ENCODE measurements around the gene EFCAB11.

The EFCAB11 gene

DNA sequence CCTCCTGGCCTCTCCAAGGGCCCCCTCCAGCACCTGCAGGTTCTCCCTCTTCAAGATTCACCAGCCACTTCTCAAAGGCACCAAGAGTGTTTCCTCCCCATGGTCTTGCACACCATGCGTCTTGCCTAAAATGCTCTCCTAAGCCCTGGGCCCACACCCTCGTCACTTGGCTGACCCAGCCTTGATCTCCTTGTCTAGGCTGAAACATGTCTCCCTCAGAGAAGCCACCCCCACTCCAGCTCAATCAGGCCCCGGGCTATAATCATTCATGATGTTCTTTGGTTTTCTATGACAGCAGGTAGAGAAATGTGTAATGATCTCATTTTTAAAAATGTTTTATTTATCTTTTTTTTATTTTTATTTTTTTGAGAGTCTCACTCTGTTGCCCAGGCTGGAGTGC, 88.1 kb downstream of the EFCAB11 start:
- DNase-seq (ENCODE audit: low spot score): no peak

DNA sequence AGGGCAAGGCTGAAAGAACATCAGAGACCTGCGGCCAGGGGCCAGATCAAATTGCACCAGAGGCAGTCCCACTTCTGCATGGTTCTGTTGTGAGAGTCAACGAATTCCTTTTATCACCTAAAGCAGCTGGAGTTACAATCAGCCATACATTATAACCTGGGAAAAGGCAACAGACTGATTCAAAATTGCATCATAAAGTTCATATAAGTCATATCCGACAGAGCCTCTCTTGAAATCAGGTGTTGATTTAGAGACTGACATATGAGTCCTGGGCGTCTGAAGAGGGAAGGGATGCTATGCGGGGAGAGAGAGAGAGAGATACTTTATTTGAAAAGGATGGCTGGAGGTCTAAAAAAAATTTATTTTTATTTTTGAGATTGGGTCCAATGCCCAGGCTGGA, 89.4 kb downstream of the EFCAB11 start:
- DNase-seq (ENCODE audit: low spot score): no peak

- DNase-seq (ENCODE audit: low spot score): no peak
Observed at GRCh38 chr14:89862856-89863255, 91.7 kb downstream of the EFCAB11 start.

GRCh38 chr14:89861630-89862029, 92.9 kb downstream of the EFCAB11 start:
- DNase-seq (ENCODE audit: low spot score): no peak

DNA sequence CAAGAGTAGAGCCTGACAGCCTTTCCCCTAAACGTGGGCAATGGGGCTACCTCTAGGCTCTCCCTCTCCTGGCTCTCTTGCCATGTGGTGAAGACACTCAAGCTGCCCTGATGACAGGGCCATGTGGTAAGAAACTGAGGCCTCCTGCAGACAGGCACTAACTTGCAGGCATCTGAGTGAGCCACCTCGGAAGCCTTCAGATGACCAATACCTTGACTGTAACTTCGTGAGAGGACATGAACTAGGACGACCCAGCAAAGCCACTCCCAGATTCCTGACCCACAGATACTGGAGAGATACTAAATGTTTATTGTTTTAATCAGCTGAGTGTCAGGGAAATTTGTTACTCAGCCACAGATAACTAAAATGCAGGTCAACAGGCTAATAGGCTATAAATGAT, 96.4 kb downstream of the EFCAB11 start:
- no peak for DNase-seq (ENCODE audit: low spot score)

DNA sequence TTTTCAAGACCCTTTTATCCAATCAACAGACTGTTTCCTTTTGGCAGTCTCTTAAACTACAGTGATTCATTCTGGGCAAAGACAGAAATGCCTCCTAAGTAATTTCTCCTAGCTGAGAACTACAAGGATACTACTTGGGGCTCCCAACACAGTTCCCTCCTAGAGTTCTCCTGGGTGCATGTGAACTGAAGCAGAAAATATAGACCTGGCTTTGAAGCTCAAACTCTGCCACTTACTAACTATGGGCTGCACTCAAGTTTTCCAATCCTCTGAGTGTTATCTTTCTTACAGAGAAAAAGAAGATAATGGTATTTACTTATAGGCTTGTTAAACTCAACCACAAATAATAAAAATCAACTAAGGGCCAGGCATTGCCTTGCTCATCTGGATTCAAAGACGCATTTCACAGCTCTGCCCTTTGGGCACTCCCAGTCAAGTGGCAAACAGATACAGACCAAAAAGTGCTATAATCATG, 97.6 kb downstream of the EFCAB11 start:
- no peak for DNase-seq (ENCODE audit: low spot score)

DNA sequence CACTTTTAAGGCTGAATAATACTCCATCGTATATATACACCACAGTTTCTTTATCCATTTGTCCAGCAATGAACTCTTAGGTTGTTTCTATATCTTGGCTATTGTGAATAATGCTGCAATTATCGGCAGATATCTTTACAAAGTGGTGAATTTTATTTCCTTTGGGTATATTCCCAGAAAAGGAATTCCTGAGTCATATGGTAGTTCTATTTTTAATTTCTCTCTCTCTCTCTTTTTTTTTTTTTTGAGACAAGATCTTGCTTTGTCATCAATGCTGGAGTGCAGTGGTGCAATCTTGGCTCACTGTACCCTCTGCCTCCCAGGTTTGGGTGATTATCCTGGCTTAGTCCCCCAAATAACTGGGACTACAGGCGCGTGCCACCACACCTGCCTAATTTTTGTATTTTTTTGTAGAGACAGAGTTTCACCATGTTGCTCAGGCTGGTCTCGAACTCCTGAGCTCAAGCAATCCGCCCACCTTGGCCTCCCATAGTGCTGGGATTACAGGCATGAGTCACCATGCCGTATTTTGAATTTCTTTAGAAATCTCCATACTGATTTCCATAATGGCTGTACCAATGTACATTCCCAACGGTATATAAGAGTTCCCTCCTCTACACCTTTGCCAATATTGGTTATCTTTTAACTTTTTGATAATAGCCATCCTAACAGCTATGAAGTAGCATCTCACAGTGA, 98.4 kb downstream of the EFCAB11 start:
- no peak for DNase-seq (ENCODE audit: low spot score)

DNA sequence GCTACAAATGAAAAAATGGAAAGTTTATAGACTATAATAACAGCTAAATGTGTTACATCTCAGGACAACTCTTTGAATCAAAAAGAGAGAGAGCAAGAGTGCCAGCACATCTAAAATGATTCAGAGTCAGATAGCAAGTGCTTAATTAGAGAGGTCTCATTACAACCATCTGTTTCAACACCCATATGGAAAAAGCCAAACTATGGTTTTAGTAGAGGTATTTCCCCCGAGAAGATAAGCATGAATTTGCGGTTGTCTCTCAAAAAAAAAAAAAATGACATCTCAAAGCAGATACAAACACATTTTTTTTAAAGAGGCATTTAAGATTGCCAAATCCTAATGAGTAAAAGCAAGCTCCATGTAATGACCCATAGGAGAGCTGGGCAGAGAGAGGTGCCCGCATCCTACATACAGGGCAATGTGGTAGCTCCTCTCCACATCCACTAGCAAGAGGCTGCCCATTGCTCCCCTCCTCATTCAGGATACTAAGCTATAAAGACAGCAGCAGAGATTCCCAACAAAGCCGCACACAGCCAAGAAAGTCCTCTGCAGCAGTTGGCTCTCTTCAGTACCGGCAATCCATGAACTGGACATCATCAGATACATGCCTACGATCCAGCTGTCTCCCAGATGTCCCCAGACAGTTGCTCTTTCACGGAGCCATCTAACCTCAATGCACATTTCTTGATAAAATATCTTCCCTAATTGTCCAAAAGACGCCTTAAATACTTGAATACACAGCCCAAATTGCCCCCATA, 100.4 kb downstream of the EFCAB11 start:
- DNase-seq (ENCODE audit: low spot score): no peak

DNA sequence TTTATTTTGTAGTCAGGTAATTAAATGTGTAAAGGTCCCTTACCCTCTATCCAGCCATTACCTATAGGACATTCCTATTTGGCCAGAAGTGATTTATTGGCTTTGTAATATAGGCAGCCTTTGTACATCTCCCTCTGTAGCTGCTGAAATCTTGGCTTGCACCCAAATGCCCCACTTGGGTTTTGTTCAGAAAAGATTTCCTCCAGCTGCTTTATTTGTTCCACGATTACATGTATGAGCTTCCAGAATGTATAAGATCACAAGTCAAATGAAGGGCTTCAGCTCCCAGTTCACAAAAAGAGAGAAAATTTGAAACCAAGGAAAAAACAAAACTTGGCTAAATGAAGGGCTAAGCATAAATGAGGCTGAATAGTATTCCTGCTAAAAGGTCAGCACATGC, 103.4 kb downstream of the EFCAB11 start:
- no peak for DNase-seq (ENCODE audit: low spot score)

- DNase-seq (ENCODE audit: low spot score): no peak
Observed at GRCh38 chr14:89849931-89850330, 104.6 kb downstream of the EFCAB11 start.

GRCh38 chr14:89848165-89848564, 106.4 kb downstream of the EFCAB11 start:
- DNase-seq (ENCODE audit: low spot score): no peak

GRCh38 chr14:89845346-89845745, 109.2 kb downstream of the EFCAB11 start:
- DNase-seq (ENCODE audit: low spot score): no peak

DNA sequence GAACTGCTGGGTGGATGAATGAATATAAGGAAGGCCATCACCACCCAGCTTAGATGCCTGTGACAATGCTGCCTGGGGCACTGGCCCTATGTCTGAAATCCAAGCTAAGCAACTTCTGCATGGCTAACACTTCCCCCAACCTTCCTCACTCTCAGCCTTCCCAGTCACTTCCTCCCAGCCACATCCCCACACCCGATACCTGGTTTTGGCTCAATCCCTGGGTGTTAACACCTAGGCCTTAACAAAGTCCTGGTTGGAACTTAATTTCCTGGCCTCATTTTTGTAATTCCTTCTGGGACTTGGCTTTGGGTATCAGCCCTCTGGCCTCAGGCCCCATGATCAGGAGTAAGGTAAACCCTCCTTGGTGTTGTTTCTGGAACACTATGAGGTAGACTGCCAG, 110.0 kb downstream of the EFCAB11 start:
- no peak for DNase-seq (ENCODE audit: low spot score)

DNA sequence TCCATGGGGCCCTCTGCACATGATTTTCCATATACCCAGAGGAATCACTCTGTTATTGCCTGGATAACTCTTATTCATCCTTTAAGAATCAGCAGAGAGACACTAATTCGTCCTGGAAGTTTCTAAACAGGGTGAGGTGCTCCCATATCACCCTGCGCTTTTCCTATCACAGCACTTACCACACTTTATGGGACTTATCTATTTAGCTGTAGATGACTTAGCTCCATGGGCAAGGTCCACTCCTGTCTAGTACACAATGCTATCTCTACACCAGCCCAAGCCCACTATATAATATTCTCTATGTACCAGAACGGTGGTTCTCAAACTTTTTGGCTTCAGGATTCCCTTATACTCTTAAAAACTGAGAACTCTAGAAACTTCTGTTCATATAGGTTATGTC, 111.7 kb downstream of the EFCAB11 start:
- DNase-seq (ENCODE audit: low spot score): no peak

GRCh38 chr14:89841851-89842250, 112.7 kb downstream of the EFCAB11 start:
- DNase-seq (ENCODE audit: low spot score): no peak

DNA sequence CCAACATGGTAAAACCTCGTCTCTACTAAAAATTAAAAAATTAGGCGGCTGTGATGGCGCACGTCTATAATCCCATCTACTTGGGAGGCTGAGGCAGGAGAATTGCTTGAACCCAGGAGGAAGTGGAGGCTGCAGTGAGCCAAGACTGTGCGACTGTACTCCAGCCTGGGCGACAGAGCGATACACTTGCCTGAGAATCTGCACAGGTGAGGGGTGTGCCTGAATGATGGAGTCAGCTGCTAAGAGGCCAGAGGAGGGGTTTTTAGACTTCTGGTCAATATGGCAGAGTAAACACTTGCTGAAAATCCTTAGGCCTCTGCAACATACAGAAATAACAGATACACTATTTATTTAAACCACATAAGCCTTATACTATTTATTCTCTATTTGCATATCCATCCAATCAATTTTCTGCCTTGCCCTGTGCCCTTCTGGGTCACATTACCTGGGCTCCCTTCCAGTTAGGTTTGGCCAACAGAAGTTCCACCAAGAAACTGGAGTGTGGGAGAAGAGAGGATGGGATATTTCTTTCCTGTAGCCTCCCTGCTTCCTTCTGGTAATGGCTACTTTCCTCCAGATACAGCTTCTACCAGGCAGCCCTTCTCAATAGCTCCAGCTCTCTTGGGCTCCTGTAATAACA, 117.6 kb downstream of the EFCAB11 start:
- DNase-seq (ENCODE audit: low spot score): no peak

DNA sequence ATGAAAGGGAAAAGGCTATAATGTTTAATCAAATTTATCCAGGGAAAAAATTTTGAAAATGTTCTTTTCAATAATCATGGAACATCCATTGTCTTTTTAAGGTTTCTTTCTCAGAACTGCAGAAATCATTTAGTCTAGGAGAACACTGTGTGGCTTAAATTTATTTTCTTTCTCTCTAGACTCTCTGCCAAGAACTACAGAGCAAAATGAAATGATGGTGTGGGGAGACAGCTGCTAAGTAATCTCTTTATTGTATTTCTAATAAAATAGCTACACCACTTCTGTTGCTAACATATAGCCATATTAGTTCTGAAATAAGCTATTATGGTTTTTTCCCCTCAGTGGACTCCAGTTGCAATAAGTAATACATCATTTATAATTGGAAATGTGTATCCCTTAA, 120.9 kb downstream of the EFCAB11 start:
- no peak for DNase-seq (ENCODE audit: low spot score)

GRCh38 chr14:89833120-89833532, 121.4 kb downstream of the EFCAB11 start:
- no peak for DNase-seq (ENCODE audit: low spot score)

DNA sequence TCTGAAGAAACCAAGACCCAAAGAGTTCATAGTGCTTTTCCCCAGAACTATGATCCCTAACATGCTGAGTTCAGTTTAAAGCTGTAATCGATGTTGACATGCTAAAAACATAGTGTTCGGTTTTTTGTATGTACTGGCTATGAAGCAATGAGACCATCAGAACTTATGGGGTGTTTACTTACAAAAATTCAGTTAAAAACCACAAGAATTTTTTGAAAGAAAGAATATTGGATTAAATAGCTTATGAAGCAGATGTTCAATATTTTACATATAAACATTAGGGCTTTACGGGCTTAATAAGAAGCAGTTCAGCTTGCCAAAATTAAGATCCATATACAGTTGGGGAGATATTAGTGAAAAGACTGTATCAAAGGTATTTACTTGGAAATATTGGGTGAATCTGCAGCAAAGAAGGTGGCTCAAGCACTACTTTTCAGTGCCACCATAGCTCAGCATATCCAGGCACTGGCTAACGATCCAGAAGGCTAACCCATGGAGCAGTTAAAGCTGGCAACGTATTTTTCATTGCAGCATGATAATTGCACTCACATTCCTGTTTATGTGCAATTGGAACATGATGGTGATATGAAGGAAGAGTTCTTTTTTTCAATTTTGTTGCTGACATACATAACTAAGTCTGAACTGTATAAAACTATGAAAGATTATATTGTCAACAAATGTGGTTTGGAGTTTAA, 125.9 kb downstream of the EFCAB11 start:
- DNase-seq (ENCODE audit: low spot score): no peak

- DNase-seq (ENCODE audit: low spot score): no peak
Observed at GRCh38 chr14:89827265-89827664, 127.3 kb downstream of the EFCAB11 start.

DNA sequence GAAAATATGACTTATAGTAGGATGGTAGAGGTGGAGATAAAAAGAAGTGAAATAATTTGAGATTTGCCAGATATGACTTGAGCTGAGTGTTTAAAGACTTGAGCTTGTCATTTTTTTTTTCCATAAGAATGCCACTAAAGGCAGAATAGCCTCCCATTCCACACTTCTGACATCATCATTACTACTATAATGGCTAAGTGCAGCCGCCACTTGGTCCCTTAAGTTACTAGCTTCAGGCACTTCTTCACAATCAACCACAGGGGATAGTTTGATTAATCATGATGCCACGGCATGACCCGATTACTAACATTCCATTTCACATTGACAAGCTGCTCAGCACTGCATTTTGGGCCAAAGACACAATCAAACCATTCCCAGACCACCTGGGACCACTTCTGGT, 127.9 kb downstream of the EFCAB11 start:
- no peak for DNase-seq (ENCODE audit: low spot score)

GRCh38 chr14:89823743-89824142, 130.8 kb downstream of the EFCAB11 start:
- DNase-seq (ENCODE audit: low spot score): no peak

DNA sequence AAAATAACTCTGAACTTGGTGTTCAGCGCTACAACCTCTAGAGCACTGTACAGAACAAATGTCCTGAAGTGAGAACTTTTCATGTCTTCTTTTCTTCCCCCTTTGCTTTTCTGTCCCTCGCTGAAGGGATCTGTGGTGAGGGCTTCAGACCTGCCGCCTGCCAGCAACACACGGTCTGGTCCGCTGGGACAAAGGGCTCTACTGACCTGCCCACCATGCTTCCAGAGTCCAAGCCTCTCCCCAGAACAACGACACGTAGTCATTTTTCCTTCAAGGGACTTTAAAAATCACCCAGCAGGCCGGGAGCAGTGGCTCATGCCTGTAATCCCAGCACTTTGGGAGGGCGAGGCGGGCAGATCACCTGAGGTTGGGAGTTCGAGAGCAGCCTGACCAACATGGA, 140.4 kb downstream of the EFCAB11 start:
- no peak for DNase-seq (ENCODE audit: low spot score)

Data from CD4-positive, alpha-beta T cell treated with Interleukin-15 for 4 hours (primary cell).